ENCODE measurements around the gene ZC3H4. TPM values are rescaled to one million over a fixed set of nuclear protein-coding genes. Genes with fewer than 3 reads are reported as not detected.

The ZC3H4 gene
- total and polyA plus RNA-seq, 2 experiments from 2014 or later = 26.7 to 36.9 TPM

GRCh38 chr19:47144630-47145029 is 31.1 kb upstream of the ZC3H4 start:
- H3K36me3 Mint-ChIP-seq (ENCODE audit: low read depth) = peaks cover 85% of the 10 kb centered on the region
- H3K36me3 ChIP-seq (ENCODE audit: insufficient read depth) = peaks cover 42% of the 10 kb centered on the region

More at GRCh38 chr19:47144630-47145029, 31.1 kb upstream of the ZC3H4 start:
- DNase-seq (ENCODE audit: low spot score) = no peak
- H3K4me3 Mint-ChIP-seq = no peak overlapping the region
- Histone ChIP-seq H3K27ac (ENCODE audit: low read depth) (peak overlapping the region; percentile 51; the same call in 1 of the 2 replicates), H3K4me2 (no peak overlapping the region), H3K4me3 (no peak overlapping the region), H3K27me3 (ENCODE audit: insufficient read depth) (no peaks in the 10 kb centered on the region), H3K4me1 (ENCODE audit: insufficient read depth) (no peaks in the 10 kb centered on the region), H2AFZ (no peak overlapping the region), H3K79me2 (replicated peaks; ENCODE audit: insufficient read depth) (peaks cover 100% of the 10 kb centered on the region), H4K20me1 (replicated peaks; ENCODE audit: insufficient read depth) (peaks cover 55% of the 10 kb centered on the region), H3K9me2 (ENCODE audit: insufficient read depth) (no peaks in the 10 kb centered on the region), H3F3A (replicated peaks; ENCODE audit: low read depth) (peaks cover 40% of the 10 kb centered on the region)
- peaks cover 5% of the 10 kb centered on the region for H3K4me1 Mint-ChIP-seq
- H3K27me3 Mint-ChIP-seq (ENCODE audit: insufficient read depth, low read depth, poor library complexity) = peaks cover 6% of the 10 kb centered on the region
- ATAC-seq = no peak
- TF ChIP-seq ZNF331 (CRISPR knock-in tag; IDR thresholded peaks at IDR 0.05; ENCODE audit: low read depth) (no peak), EZH2phosphoT487 (IDR thresholded peaks at IDR 0.05; ENCODE audit: unreplicated experiment) (no peak), CTCF (conservative IDR thresholded peaks at IDR 0.05; ENCODE audit: low read depth in 2 of 2) (no peak), JUNB (IDR thresholded peaks at IDR 0.05; ENCODE audit: unreplicated experiment) (no peak), ZNF114 (CRISPR knock-in tag; IDR thresholded peaks at IDR 0.05) (no peak), NANOG (IDR thresholded peaks at IDR 0.05; ENCODE audit: borderline replicate concordance) (no peak), CREB1 (CRISPR knock-in tag; IDR thresholded peaks at IDR 0.05; ENCODE audit: low read depth) (no peak), STAT1 (IDR thresholded peaks at IDR 0.05; ENCODE audit: unreplicated experiment) (no peak), ETS1 (IDR thresholded peaks at IDR 0.05) (no peak), EZH2 (IDR thresholded peaks at IDR 0.05; ENCODE audit: low read depth, unreplicated experiment) (no peak), POLR2AphosphoS5 (IDR thresholded peaks at IDR 0.05; ENCODE audit: low read depth) (no peak), REST (IDR thresholded peaks at IDR 0.05; ENCODE audit: unreplicated experiment) (no peak), ZNF462 (CRISPR knock-in tag; IDR thresholded peaks at IDR 0.05) (no peak)
- H3K27ac Mint-ChIP-seq = no peak overlapping the region
- no peaks in the 10 kb centered on the region for H3K9me3 Mint-ChIP-seq
